Esophagus squamous epithelium (tissue), 4 donors: ENCODE measurements around the gene BMP2.

Experiments
- CTCF ChIP-seq, 6 experiments: fragments of 450-650 bp in 4 of 6; fragments of 200-600 bp in 2 of 6; sonication (generic) in 2 of 6; IDR thresholded peaks; one replicate each; pipeline ENCODE4 v1.5.1; 2016 to 2019; ENCODE audit warnings: antibody characterized with exemption in 6 of 6, mild to moderate bottlenecking in 4 of 6, moderate library complexity in 4 of 6
- POLR2A ChIP-seq, 4 donors: fragments of 450-650 bp; IDR thresholded peaks; one replicate each; pipeline ENCODE4 v1.6.1; 2017; ENCODE audit warnings: antibody characterized with exemption in 4 of 4, mild to moderate bottlenecking in 4 of 4, moderate library complexity in 3 of 4

DNA sequence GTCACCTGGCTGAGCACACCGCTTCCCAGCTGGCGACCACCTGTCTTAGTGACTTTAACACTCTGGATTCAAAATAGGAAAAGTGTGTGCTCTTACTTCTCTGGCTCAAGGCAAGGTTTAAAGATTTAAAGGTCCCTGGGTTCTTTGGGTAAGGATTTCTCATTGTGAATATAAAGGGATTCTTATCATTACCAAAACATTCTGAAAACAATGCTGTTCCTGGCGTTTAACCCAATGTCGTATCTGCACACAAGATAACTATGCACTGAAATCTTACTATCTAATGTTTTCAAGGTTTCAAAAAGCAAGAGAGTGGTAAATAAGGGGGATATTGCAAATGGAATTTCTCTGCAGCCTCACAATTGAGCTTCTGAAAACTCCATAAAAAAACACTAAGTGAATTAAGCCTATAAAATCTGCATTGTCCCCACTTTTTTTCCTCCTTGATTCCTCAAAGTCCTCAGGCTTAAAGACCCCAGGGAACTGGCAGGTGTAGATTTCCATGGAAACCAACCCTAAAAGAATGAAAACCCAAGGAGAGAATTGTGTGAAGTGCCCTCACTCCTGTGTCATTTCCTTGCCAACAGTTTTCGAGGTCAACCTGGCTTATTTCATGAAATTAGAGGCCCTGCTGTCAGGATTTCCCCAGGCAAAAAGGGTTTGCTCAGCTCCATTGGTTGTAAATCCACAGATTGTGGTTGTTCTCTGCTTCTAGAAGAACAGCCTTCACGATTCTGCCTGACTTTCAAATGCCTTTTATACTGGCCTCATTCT lies 44.0 kb downstream of the BMP2 start:
- TF ChIP-seq CTCF (IDR thresholded peaks at IDR 0.05) (no peak), POLR2A (IDR thresholded peaks at IDR 0.05) (no peak)
